ENCODE measurements around the gene HNRNPA1. TPM values are rescaled to one million over a fixed set of nuclear protein-coding genes. Genes with fewer than 3 reads are reported as not detected.

Gene HNRNPA1
- total RNA-seq, 8 experiments from 2014 or later: 737 to 3,366 (median 1,605) TPM

DNA sequence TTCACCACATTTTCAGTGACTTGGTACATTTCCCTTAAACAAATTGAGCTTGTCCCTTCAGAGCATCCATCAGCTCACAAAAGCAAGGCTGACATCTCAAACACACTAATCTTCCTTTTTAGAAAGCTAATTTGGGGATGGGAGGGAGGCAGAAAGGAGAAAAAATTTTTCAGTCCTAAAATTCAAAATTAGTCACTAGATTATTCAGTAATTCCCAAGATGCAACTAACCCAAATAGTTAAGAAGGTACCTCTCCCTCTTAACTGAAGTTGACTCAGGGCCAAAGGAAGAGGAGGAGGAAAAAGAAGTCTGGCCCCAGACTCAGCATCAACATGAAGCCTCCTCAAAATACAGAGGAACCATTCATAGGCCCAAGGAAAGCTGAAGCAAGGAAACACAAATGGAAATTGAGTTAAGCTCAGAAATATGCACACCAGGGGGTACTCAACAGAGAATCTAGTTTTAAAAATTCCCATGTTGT, 22.3 kb upstream of the HNRNPA1 start:
- H3K27ac ChIP-seq: peak overlapping the region in 1 of 2 donors; percentile 79
- in situ Hi-C loops (cut with MboI; ENCODE audit: low pct_unique_long_range_greater_than_20kb in 2 of 9, low sequenced_read_pairs in 9 of 9, unreplicated experiment in 9 of 9): loop anchor here in 1 of 9 experiments (25.0 kb wide), 1 partner anchor 104 kb away; the partner anchor contains the start of gene GPR84
- no peak for ATAC-seq (replicated peaks in 6 of 8)
- peaks cover 43 to 55% of the 10 kb centered on the region in 2 donors for H3K4me1 ChIP-seq (replicated peaks in 1 of 2)
- H3K4me3 ChIP-seq: peak overlapping the region in 4 of 5 donors; percentile 26 to 39 (median 32)

GRCh38 chr12:54259194-54260011, 21.1 kb upstream of the HNRNPA1 start:
- ATAC-seq (replicated peaks in 6 of 8): peak; percentile 95 to 99 (median 98)
- in situ Hi-C loops (cut with MboI; ENCODE audit: low pct_unique_long_range_greater_than_20kb in 2 of 9, low sequenced_read_pairs in 9 of 9, unreplicated experiment in 9 of 9): loop anchor here in 1 of 9 experiments (25.0 kb wide), 1 partner anchor 103 kb away; the partner anchor contains the start of gene GPR84
- Histone ChIP-seq H3K4me1 (replicated peaks in 1 of 2) (peaks cover 43 to 57% of the 10 kb centered on the region in 2 donors), H3K4me3 (peak overlapping the region; percentile 26 to 39 (median 34)), H3K27ac (peak overlapping the region; percentile 79 to 87)
- 0 to 8% (median 0%) methylated on average over 1 to 8 of the region's 11 CpGs; no CpG with 5 or more reads in 2 of the 10 experiments for WGBS, 10 experiments

DNA sequence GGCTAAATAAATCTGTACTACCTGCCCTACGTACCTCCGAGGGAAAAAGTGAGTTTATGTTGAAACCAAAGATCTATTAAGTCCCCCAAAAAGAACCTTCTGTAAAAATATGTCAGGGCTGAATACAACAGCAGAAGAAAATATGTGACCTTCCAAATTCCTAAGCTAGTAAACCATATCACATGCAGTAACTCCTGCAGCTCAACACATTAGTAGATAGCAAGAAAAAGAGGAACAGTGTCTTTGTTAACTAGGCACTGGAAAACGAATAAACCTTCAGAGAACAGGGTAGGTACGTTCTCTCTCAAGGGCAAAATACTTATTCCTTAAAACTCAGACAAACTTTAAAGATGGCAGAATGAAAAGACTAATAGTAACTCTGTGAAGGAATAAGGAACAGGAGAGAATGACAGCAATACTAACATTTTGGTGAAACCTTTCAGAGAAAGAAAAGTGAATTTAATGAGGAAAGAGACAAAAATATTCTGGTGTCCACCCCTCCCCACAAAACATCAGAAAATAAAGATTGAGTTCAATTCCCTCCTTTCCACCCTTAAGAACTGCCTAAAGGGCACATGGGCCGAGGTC, 18.6 kb upstream of the HNRNPA1 start:
- peaks cover 38 to 58% of the 10 kb centered on the region in 2 donors for H3K4me1 ChIP-seq (replicated peaks in 1 of 2)
- H3K27ac ChIP-seq: peak overlapping the region; percentile 6 to 59
- no peak for ATAC-seq (replicated peaks in 6 of 8)

GRCh38 chr12:54262403-54262925, 18.1 kb upstream of the HNRNPA1 start:
- in situ Hi-C loops (cut with MboI; ENCODE audit: low pct_unique_long_range_greater_than_20kb in 2 of 9, low sequenced_read_pairs in 9 of 9, unreplicated experiment in 9 of 9): loop anchor here in 1 of 9 experiments (25.0 kb wide), 1 partner anchor 100 kb away; the partner anchor contains the start of gene GPR84
- Histone ChIP-seq H3K4me3 (no peak overlapping the region), H3K4me1 (replicated peaks in 1 of 2) (peaks cover 32 to 52% of the 10 kb centered on the region in 2 donors), H3K27ac (peak overlapping the region; percentile 6 to 59)
- 9 to 32% (median 14%) methylated on average over 1 to 4 of the region's 4 CpGs; no CpG with 5 or more reads in 3 of the 10 experiments for WGBS, 10 experiments
- ATAC-seq (replicated peaks in 6 of 8): peak in 5 of 8 experiments; percentile 23 to 49 (median 27)

More for the DNA sequence above, 18.6 kb upstream of the HNRNPA1 start:
- WGBS, 10 experiments: 50 to 100% (median 63%) methylated on average over 2 to 5 of the region's 5 CpGs
- in situ Hi-C loops (cut with MboI; ENCODE audit: low pct_unique_long_range_greater_than_20kb in 2 of 9, low sequenced_read_pairs in 9 of 9, unreplicated experiment in 9 of 9): loop anchor here in 1 of 9 experiments (25.0 kb wide), 1 partner anchor 100 kb away; the partner anchor contains the start of gene GPR84
- H3K4me3 ChIP-seq: no peak overlapping the region

- no peak overlapping the region for H3K27ac ChIP-seq
- in situ Hi-C loops (cut with MboI; ENCODE audit: low pct_unique_long_range_greater_than_20kb in 2 of 9, low sequenced_read_pairs in 9 of 9, unreplicated experiment in 9 of 9): loop anchor here in 1 of 9 experiments (25.0 kb wide), 1 partner anchor 97 kb away; the partner anchor contains the start of gene GPR84
- H3K4me1 ChIP-seq (replicated peaks in 1 of 2): peaks cover 17 to 31% of the 10 kb centered on the region in 2 donors
- no peak overlapping the region for H3K4me3 ChIP-seq
- WGBS, 10 experiments: 78 to 100% (median 91%) methylated on average over 2 of the region's 4 CpGs; no CpG with 5 or more reads in 4 of the 10 experiments
- ATAC-seq (replicated peaks in 6 of 8): no peak
These were observed 15.1 kb upstream of the HNRNPA1 start for GRCh38 chr12:54265364-54265812.

GRCh38 chr12:54266852-54267251, 13.7 kb upstream of the HNRNPA1 start:
- Histone ChIP-seq H3K27ac (no peak overlapping the region), H3K4me1 (replicated peaks in 1 of 2) (peaks cover 13 to 21% of the 10 kb centered on the region in 2 donors), H3K4me3 (no peak overlapping the region)
- ATAC-seq (replicated peaks in 6 of 8): no peak
- in situ Hi-C loops (cut with MboI; ENCODE audit: low pct_unique_long_range_greater_than_20kb in 2 of 9, low sequenced_read_pairs in 9 of 9, unreplicated experiment in 9 of 9): loop anchor here in 1 of 9 experiments (25.0 kb wide), 1 partner anchor 95 kb away; the partner anchor contains the start of gene GPR84
- 37 to 100% (median 96%) methylated on average over 1 to 2 of the region's 2 CpGs; no CpG with 5 or more reads in 1 of the 10 experiments for whole genome bisulfite sequencing, 10 experiments

DNA sequence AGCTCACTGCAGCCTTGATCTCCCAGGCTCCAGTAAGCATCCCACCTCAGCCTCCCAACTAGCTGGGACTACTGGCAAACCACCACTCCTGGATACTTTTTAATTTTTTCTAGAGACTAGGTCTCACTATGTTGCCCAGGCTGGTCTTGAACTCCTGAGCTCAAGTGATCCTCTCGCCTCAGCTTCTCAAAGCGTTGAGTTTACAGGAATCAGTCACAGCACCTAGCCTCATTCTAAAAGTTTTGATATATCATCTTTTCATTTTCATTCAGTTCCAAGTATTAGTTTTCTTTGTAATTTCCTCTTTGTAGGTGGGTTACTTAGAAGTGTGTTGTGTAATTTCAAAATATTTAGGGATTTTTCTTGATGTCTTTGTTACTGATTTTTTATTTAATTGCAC, 10.2 kb upstream of the HNRNPA1 start:
- H3K4me1 ChIP-seq (replicated peaks in 1 of 2): no peaks in the 10 kb centered on the region
- no peak overlapping the region for H3K27ac ChIP-seq
- no peak for ATAC-seq (replicated peaks in 6 of 8)
- in situ Hi-C loops (cut with MboI; ENCODE audit: low pct_unique_long_range_greater_than_20kb in 2 of 9, low sequenced_read_pairs in 9 of 9, unreplicated experiment in 9 of 9): loop anchor here in 1 of 9 experiments (25.0 kb wide), 1 partner anchor 92 kb away; the partner anchor contains the start of gene GPR84
- no peak overlapping the region for H3K4me3 ChIP-seq
- 83 to 100% (median 100%) methylated on average over 1 to 2 of the region's 2 CpGs; no CpG with 5 or more reads in 4 of the 10 experiments for WGBS, 10 experiments

DNA sequence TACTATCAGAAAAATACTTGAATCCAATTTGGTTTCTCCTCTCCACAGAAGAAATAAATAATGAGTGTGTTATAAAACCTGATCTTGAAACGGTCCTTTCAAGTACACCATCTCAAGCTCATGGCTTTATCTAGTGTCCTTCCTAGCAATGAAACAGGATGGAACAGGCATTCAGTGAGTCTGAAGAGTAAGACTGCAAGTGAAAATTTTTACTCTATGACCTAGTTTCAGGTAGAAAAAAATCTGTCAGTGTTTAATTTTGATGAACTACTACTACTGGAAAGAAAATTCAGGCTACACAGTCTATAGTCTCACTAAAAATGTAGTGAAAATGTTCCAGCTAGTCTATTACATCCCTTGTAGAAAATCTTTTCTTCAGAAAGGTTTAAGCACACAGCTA, 8.3 kb upstream of the HNRNPA1 start:
- Histone ChIP-seq H3K4me3 (no peak overlapping the region), H3K4me1 (replicated peaks in 1 of 2) (no peaks in the 10 kb centered on the region), H3K27ac (no peak overlapping the region)
- WGBS, 10 experiments: 57 to 100% (median 90%) methylated on average over 1 of the region's 1 CpG; no CpG with 5 or more reads in 2 of the 10 experiments
- ATAC-seq (replicated peaks in 6 of 8): no peak
- in situ Hi-C loops (cut with MboI; ENCODE audit: low pct_unique_long_range_greater_than_20kb in 2 of 9, low sequenced_read_pairs in 9 of 9, unreplicated experiment in 9 of 9): loop anchor here in 1 of 9 experiments (25.0 kb wide), 1 partner anchor 90 kb away; the partner anchor contains the start of gene GPR84

GRCh38 chr12:54273981-54274380, 6.5 kb upstream of the HNRNPA1 start:
- no peak overlapping the region for H3K4me3 ChIP-seq
- no peak overlapping the region for H3K27ac ChIP-seq
- peaks cover 4 to 13% of the 10 kb centered on the region in 2 donors for H3K4me1 ChIP-seq (replicated peaks in 1 of 2)
- in situ Hi-C loops (cut with MboI; ENCODE audit: low pct_unique_long_range_greater_than_20kb in 2 of 9, low sequenced_read_pairs in 9 of 9, unreplicated experiment in 9 of 9): loop anchor here in 1 of 9 experiments (25.0 kb wide), 1 partner anchor 88 kb away; the partner anchor contains the start of gene GPR84
- WGBS, 10 experiments: 38 to 100% (median 90%) methylated on average over 1 to 2 of the region's 2 CpGs; no CpG with 5 or more reads in 3 of the 10 experiments
- peak in 1 of 8 experiments; percentile 71 for ATAC-seq (replicated peaks in 6 of 8)

- ATAC-seq (replicated peaks in 6 of 8): no peak
- Histone ChIP-seq H3K4me3 (no peak overlapping the region), H3K27ac (no peak overlapping the region), H3K4me1 (replicated peaks in 1 of 2) (peaks cover 4 to 13% of the 10 kb centered on the region in 2 donors)
- in situ Hi-C loops (cut with MboI; ENCODE audit: low pct_unique_long_range_greater_than_20kb in 2 of 9, low sequenced_read_pairs in 9 of 9, unreplicated experiment in 9 of 9): no loop called here
- 71 to 100% (median 93%) methylated on average over 1 to 3 of the region's 3 CpGs for WGBS, 10 experiments
These were observed 4.2 kb upstream of the HNRNPA1 start for GRCh38 chr12:54276368-54276767.

DNA sequence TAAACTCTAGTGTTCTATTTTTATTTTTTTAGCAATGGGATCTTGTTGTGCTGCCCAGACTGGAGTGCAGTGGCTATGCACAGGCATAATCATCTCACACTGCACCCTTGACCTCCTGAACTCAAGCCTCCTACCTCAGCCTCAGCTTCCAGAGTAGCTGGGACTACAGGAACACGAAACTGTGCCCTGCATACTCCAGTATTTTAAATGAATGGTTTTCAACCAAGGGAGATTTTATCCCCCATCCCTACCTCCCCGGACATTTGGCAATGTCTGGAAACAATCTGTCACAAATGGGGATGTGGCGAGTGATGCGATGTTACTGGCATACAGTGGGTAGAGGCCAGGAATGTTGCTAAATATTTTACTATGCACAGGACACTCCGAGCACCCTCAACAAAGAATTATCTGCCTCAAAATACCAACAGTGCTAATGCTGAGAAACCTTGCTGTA, 2.7 kb upstream of the HNRNPA1 start:
- WGBS, 10 experiments: 0 to 74% (median 20%) methylated on average over 1 to 5 of the region's 5 CpGs; no CpG with 5 or more reads in 3 of the 10 experiments
- ATAC-seq (replicated peaks in 6 of 8): no peak
- in situ Hi-C loops (cut with MboI; ENCODE audit: low pct_unique_long_range_greater_than_20kb in 2 of 9, low sequenced_read_pairs in 9 of 9, unreplicated experiment in 9 of 9): no loop called here
- Histone ChIP-seq H3K4me3 (peak overlapping the region; percentile 60 to 73 (median 71)), H3K27ac (no peak overlapping the region), H3K4me1 (replicated peaks in 1 of 2) (peaks cover 18 to 26% of the 10 kb centered on the region in 2 donors)

- no peak for ATAC-seq (replicated peaks in 6 of 8)
- in situ Hi-C loops (cut with MboI; ENCODE audit: low pct_unique_long_range_greater_than_20kb in 2 of 9, low sequenced_read_pairs in 9 of 9, unreplicated experiment in 9 of 9): no loop called here
- 0 to 10% (median 0%) methylated on average over 1 to 16 of the region's 19 CpGs for WGBS, 10 experiments
- H3K27ac ChIP-seq: peak overlapping the region; percentile 72 to 96
- H3K4me1 ChIP-seq (replicated peaks in 1 of 2): peaks cover 30 to 40% of the 10 kb centered on the region in 2 donors
- peak overlapping the region; percentile 60 to 73 (median 71) for H3K4me3 ChIP-seq
These were observed 1.3 kb upstream of the HNRNPA1 start for GRCh38 chr12:54279227-54279631.
